ENCODE measurements around the gene VAV3. TPM values are rescaled to one million over a fixed set of nuclear protein-coding genes. Genes with fewer than 3 reads are reported as not detected.

The VAV3 gene
- total and polyA plus RNA-seq, 2 of the 8 experiments (the other 6 are each of a cell fraction or from before 2014, with no cell fraction given): 2.9 to 7.9 TPM

DNA sequence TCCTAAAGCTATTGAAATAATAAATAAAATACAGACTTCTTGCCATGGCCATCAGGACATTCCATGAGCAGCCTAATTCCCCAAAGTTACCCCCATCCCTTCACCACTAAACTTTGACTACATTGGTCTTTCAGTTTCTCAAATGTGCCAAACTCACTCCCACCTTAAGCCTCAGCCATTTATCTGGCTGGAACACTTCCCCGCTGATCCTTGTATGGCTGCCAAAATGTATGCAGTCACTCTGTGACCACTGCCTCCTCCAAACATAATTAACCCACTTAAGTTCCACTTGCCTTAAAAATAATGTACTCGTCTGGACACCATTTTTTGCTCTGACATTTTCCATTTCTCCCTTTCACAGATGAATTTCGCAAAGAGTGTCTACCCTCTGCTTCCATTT is 416.7 kb downstream of the VAV3 start (continued):
- TF ChIP-seq, protein P1, sequence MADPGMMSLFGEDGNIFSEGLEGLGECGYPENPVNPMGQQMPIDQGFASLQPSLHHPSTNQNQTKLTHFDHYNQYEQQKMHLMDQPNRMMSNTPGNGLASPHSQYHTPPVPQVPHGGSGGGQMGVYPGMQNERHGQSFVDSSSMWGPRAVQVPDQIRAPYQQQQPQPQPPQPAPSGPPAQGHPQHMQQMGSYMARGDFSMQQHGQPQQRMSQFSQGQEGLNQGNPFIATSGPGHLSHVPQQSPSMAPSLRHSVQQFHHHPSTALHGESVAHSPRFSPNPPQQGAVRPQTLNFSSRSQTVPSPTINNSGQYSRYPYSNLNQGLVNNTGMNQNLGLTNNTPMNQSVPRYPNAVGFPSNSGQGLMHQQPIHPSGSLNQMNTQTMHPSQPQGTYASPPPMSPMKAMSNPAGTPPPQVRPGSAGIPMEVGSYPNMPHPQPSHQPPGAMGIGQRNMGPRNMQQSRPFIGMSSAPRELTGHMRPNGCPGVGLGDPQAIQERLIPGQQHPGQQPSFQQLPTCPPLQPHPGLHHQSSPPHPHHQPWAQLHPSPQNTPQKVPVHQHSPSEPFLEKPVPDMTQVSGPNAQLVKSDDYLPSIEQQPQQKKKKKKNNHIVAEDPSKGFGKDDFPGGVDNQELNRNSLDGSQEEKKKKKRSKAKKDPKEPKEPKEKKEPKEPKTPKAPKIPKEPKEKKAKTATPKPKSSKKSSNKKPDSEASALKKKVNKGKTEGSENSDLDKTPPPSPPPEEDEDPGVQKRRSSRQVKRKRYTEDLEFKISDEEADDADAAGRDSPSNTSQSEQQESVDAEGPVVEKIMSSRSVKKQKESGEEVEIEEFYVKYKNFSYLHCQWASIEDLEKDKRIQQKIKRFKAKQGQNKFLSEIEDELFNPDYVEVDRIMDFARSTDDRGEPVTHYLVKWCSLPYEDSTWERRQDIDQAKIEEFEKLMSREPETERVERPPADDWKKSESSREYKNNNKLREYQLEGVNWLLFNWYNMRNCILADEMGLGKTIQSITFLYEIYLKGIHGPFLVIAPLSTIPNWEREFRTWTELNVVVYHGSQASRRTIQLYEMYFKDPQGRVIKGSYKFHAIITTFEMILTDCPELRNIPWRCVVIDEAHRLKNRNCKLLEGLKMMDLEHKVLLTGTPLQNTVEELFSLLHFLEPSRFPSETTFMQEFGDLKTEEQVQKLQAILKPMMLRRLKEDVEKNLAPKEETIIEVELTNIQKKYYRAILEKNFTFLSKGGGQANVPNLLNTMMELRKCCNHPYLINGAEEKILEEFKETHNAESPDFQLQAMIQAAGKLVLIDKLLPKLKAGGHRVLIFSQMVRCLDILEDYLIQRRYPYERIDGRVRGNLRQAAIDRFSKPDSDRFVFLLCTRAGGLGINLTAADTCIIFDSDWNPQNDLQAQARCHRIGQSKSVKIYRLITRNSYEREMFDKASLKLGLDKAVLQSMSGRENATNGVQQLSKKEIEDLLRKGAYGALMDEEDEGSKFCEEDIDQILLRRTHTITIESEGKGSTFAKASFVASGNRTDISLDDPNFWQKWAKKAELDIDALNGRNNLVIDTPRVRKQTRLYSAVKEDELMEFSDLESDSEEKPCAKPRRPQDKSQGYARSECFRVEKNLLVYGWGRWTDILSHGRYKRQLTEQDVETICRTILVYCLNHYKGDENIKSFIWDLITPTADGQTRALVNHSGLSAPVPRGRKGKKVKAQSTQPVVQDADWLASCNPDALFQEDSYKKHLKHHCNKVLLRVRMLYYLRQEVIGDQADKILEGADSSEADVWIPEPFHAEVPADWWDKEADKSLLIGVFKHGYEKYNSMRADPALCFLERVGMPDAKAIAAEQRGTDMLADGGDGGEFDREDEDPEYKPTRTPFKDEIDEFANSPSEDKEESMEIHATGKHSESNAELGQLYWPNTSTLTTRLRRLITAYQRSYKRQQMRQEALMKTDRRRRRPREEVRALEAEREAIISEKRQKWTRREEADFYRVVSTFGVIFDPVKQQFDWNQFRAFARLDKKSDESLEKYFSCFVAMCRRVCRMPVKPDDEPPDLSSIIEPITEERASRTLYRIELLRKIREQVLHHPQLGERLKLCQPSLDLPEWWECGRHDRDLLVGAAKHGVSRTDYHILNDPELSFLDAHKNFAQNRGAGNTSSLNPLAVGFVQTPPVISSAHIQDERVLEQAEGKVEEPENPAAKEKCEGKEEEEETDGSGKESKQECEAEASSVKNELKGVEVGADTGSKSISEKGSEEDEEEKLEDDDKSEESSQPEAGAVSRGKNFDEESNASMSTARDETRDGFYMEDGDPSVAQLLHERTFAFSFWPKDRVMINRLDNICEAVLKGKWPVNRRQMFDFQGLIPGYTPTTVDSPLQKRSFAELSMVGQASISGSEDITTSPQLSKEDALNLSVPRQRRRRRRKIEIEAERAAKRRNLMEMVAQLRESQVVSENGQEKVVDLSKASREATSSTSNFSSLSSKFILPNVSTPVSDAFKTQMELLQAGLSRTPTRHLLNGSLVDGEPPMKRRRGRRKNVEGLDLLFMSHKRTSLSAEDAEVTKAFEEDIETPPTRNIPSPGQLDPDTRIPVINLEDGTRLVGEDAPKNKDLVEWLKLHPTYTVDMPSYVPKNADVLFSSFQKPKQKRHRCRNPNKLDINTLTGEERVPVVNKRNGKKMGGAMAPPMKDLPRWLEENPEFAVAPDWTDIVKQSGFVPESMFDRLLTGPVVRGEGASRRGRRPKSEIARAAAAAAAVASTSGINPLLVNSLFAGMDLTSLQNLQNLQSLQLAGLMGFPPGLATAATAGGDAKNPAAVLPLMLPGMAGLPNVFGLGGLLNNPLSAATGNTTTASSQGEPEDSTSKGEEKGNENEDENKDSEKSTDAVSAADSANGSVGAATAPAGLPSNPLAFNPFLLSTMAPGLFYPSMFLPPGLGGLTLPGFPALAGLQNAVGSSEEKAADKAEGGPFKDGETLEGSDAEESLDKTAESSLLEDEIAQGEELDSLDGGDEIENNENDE (IDR thresholded peaks at IDR 0.05; ENCODE audit: insufficient replicate concordance, low read length): no peak
- no peak for TF ChIP-seq HDAC6 (IDR thresholded peaks at IDR 0.05; ENCODE audit: low read depth, low read length)
- no peak for TF ChIP-seq KDM5A (IDR thresholded peaks at IDR 0.05; ENCODE audit: low read length)
- no peak for TF ChIP-seq GTF2F1 (IDR thresholded peaks at IDR 0.05; ENCODE audit: borderline replicate concordance, low read depth, low read length)
- TF ChIP-seq TAF1 (IDR thresholded peaks at IDR 0.05; ENCODE audit: low read depth, low read length): no peak
- no peak for TF ChIP-seq SIN3A (conservative IDR thresholded peaks at IDR 0.05 in 1 of 2, IDR thresholded peaks at IDR 0.05 in 1 of 2; ENCODE audit: low read depth in 1 of 2, low read length in 2 of 2)
- TF ChIP-seq MAFK (IDR thresholded peaks at IDR 0.05; ENCODE audit: low read depth, low read length): no peak
- no peak for TF ChIP-seq RNF2 (IDR thresholded peaks at IDR 0.05; ENCODE audit: borderline replicate concordance, low read depth, low read length, missing control alignments, poor library complexity, severe bottlenecking)
